ENCODE results near the gene BEX4. TPM values are rescaled to one million over a fixed set of nuclear protein-coding genes. Genes with fewer than 3 reads are reported as not detected.
"Not testable (repeated sequence)": the region's sequence is repeated elsewhere in the genome, so short reads cannot be mapped to it uniquely, and the experiment has no call there.

BEX4 gene
- polyA plus RNA-seq, 1 donor from 2014 or later: 417 TPM

GRCh38 chrX:103197721-103198306, 17.1 kb upstream of the BEX4 start:
- no peaks in the 10 kb centered on the region for H3F3A ChIP-seq (ENCODE audit: insufficient read depth, low read length, poor library complexity, severe bottlenecking)
- H3K4me3 ChIP-seq (ENCODE audit: low read length): no peak overlapping the region
- H3K9me3 ChIP-seq (ENCODE audit: low read length): no peaks in the 10 kb centered on the region
- H3K9ac ChIP-seq (ENCODE audit: low read length): no peak overlapping the region
- no peaks in the 10 kb centered on the region for H3K27me3 ChIP-seq (ENCODE audit: insufficient read depth, low read depth, low read length)
- no peak overlapping the region for H3K4me2 ChIP-seq (ENCODE audit: low read length)
- no peaks in the 10 kb centered on the region for H3K79me2 ChIP-seq (replicated peaks; ENCODE audit: insufficient read depth, low read length)
- TF ChIP-seq CTCF (IDR thresholded peaks at IDR 0.05; ENCODE audit: poor library complexity, severe bottlenecking) (no peak), REST (IDR thresholded peaks at IDR 0.05; ENCODE audit: borderline replicate concordance) (no peak), TAF1 (IDR thresholded peaks at IDR 0.05; ENCODE audit: low read depth) (no peak), SMC3 (conservative IDR thresholded peaks at IDR 0.05; ENCODE audit: poor library complexity) (no peak)
- H3K36me3 ChIP-seq (ENCODE audit: insufficient read depth, low read length): no peaks in the 10 kb centered on the region
- no peaks in the 10 kb centered on the region for H3K9me2 ChIP-seq (ENCODE audit: insufficient read depth, low read length)
- no peaks in the 10 kb centered on the region for H4K20me1 ChIP-seq (ENCODE audit: insufficient read depth)
- H2AFZ ChIP-seq (ENCODE audit: low read depth, low read length): no peak overlapping the region
- H3K27ac ChIP-seq (ENCODE audit: low read length): no peak overlapping the region

GRCh38 chrX:103198668-103199067, 16.2 kb upstream of the BEX4 start:
- H3F3A ChIP-seq (ENCODE audit: insufficient read depth, low read length, poor library complexity, severe bottlenecking); H3K9me3 ChIP-seq (ENCODE audit: low read length); H4K20me1 ChIP-seq (ENCODE audit: insufficient read depth); H3K4me2 ChIP-seq (ENCODE audit: low read length); H3K79me2 ChIP-seq (replicated peaks; ENCODE audit: insufficient read depth, low read length); H2AFZ ChIP-seq (ENCODE audit: low read depth, low read length); H3K4me3 ChIP-seq (ENCODE audit: low read length); H3K27me3 ChIP-seq (ENCODE audit: insufficient read depth, low read depth, low read length); H3K9ac ChIP-seq (ENCODE audit: low read length); H3K36me3 ChIP-seq (ENCODE audit: insufficient read depth, low read length); H3K9me2 ChIP-seq (ENCODE audit: insufficient read depth, low read length); H3K27ac ChIP-seq (ENCODE audit: low read length): not testable (repeated sequence)

GRCh38 chrX:103201041-103201440, 13.9 kb upstream of the BEX4 start:
- TF ChIP-seq MXI1 (conservative IDR thresholded peaks at IDR 0.05; ENCODE audit: poor library complexity, severe bottlenecking) (no peak), SMC3 (conservative IDR thresholded peaks at IDR 0.05; ENCODE audit: poor library complexity) (no peak)
- Histone ChIP-seq H3K9ac (ENCODE audit: low read length) (no peak overlapping the region), H3K9me2 (ENCODE audit: insufficient read depth, low read length) (no peaks in the 10 kb centered on the region), H4K20me1 (ENCODE audit: insufficient read depth) (no peaks in the 10 kb centered on the region), H3F3A (ENCODE audit: insufficient read depth, low read length, poor library complexity, severe bottlenecking) (no peaks in the 10 kb centered on the region), H3K27me3 (ENCODE audit: insufficient read depth, low read depth, low read length) (no peaks in the 10 kb centered on the region), H3K9me3 (ENCODE audit: low read length) (no peaks in the 10 kb centered on the region), H3K4me2 (ENCODE audit: low read length) (no peak overlapping the region), H3K4me3 (ENCODE audit: low read length) (no peak overlapping the region), H3K79me2 (replicated peaks; ENCODE audit: insufficient read depth, low read length) (no peaks in the 10 kb centered on the region), H3K27ac (ENCODE audit: low read length) (no peak overlapping the region), H3K36me3 (ENCODE audit: insufficient read depth, low read length) (no peaks in the 10 kb centered on the region), H2AFZ (ENCODE audit: low read depth, low read length) (no peak overlapping the region)

All from neural cell (in vitro differentiated cells).